Measurements from ENCODE around the gene COLGALT1.
A peak's percentile ranks its signal among the peaks of the same experiment; 100 is the strongest.

Gene COLGALT1

GRCh38 chr19:17606590-17607185 is 51.2 kb downstream of the COLGALT1 start (continued):
- TF ChIP-seq ZNF335 (tag by site-specific recombination; conservative IDR thresholded peaks at IDR 0.05) (peak; percentile 45; the same call in 1 of the 2 replicates), ZNF121 (tag by site-specific recombination; IDR thresholded peaks at IDR 0.05) (no peak), BCL11B (tag by site-specific recombination; IDR thresholded peaks at IDR 0.05; ENCODE audit: low read depth) (0 out of 2 replicates have a peak, but pooled peaks have one; percentile 33), ZNF341 (tag by site-specific recombination; IDR thresholded peaks at IDR 0.05; ENCODE audit: low read depth) (no peak)

GRCh38 chr19:17607936-17608335 is 52.5 kb downstream of the COLGALT1 start:
- ChIA-PET POLR2A (interaction anchor here (2.7 kb wide), 1 partner anchor 111 kb away, joined by 10 read pairs; the partner anchor contains the start of gene MAP1S), CTCF (interaction anchor here (0.6 to 3.7 kb wide), 3 partner anchors 14 to 189 kb away, joined by 3 to 31 read pairs (median 3); no protein-coding TSS in a partner anchor)
- TF ChIP-seq KLF9 (tag by site-specific recombination; IDR thresholded peaks at IDR 0.05; ENCODE audit: low read depth) (no peak), GFI1B (tag by site-specific recombination; IDR thresholded peaks at IDR 0.05) (no peak), ZNF548 (tag by site-specific recombination; IDR thresholded peaks at IDR 0.05) (no peak), ZNF19 (tag by site-specific recombination; IDR thresholded peaks at IDR 0.05; ENCODE audit: low read depth) (no peak), PRDM6 (tag by site-specific recombination; IDR thresholded peaks at IDR 0.05) (no peak), ZNF501 (tag by site-specific recombination; IDR thresholded peaks at IDR 0.05) (no peak), ZNF394 (tag by site-specific recombination; IDR thresholded peaks at IDR 0.05; ENCODE audit: borderline replicate concordance) (no peak), ZNF660 (tag by site-specific recombination; IDR thresholded peaks at IDR 0.05) (no peak), SCRT1 (tag by site-specific recombination; IDR thresholded peaks at IDR 0.05; ENCODE audit: borderline replicate concordance) (no peak), ZNF473 (tag by site-specific recombination; IDR thresholded peaks at IDR 0.05) (no peak), SETDB1 (IDR thresholded peaks at IDR 0.05; ENCODE audit: insufficient read length, low read length) (no peak), PRDM1 (tag by site-specific recombination; IDR thresholded peaks at IDR 0.05) (no peak), ZNF302 (tag by site-specific recombination; IDR thresholded peaks at IDR 0.05; ENCODE audit: low read depth) (no peak), ZNF266 (tag by site-specific recombination; IDR thresholded peaks at IDR 0.05; ENCODE audit: low read depth) (no peak), SCRT2 (tag by site-specific recombination; IDR thresholded peaks at IDR 0.05) (no peak), ZNF398 (tag by site-specific recombination; IDR thresholded peaks at IDR 0.05) (no peak), ZNF341 (tag by site-specific recombination; IDR thresholded peaks at IDR 0.05; ENCODE audit: low read depth) (no peak), ZBTB11 (tag by site-specific recombination; conservative IDR thresholded peaks at IDR 0.05; ENCODE audit: low read depth) (no peak)
- H3K27ac ChIP-seq (ENCODE audit: extremely low read depth, low read depth, low read length), result no peak overlapping the region
- no peaks in the 10 kb centered on the region for H3K4me1 ChIP-seq (ENCODE audit: control insufficient read depth, insufficient read depth, low read length)
- H3K4me3 ChIP-seq (ENCODE audit: low read depth, low read length), result no peak overlapping the region
- no peaks in the 10 kb centered on the region for H3K9me3 ChIP-seq (ENCODE audit: control insufficient read depth, insufficient read depth, low read depth, low read length)
- H3K36me3 ChIP-seq (ENCODE audit: control insufficient read depth in 2 of 2, insufficient read depth in 1 of 2, low read length in 2 of 2), result no peaks in the 10 kb centered on the region
